ENCODE results near the gene DNA2.
A peak's percentile ranks its signal among the peaks of the same experiment; 100 is the strongest.

Gene DNA2

DNA sequence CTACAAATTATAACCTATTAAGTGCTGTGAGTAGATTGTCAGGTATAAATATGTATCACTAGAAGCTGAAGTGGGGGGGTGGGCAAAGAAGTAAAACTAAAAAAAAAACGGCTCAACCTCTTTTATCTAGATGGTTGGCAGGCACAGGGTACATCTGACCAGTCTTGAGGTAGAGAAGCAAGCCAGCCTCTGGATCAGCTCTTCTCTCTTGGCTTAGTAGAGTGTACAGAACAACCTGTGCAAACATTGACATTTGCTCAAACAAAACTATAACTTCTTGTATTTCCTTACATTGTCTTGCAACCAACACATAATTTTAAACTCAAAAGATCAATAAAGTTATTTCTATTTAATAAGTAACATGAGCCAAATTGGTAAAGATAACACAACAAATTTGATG lies 25.6 kb downstream of the DNA2 start:
- no peak for DNase-seq

DNA sequence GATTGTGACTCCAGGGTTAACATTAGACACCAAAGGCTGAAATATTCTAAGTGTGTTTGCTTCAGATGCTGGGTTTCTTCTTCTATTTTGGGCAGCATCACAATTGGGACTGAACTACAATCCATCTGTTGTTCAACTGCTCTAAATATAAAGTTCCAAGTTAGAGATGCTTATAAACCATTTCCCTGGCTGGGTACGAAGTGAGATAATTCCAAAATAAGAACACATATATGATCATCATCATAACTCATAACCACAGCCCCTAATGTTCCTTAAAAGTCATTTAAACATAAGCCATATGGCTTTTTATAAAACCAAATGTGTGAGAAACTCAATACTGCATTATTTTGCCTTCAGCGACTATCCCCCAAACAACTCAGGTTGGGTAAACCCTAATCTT lies 28.8 kb downstream of the DNA2 start:
- DNase-seq = no peak

DNA sequence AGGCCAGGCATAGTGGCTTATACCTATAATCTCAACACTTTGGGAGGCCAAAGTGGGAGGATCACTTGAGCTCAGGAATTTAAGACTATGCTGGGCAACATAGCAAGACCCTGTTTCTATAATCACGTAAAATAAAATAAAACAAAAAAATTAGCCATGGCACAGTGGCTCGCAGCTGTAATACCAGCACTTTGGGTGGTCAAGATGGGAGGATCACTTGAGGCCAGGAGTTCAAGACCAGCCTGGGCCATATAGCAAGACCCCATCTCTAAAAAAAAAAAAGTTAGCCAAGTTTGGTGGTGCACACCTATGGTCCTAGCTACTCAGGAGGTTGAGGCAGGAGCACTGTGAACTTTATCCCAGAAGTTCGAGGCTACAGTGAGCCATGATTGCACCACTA lies 30.9 kb downstream of the DNA2 start:
- no peak for DNase-seq

GRCh38 chr10:68435803-68436202 lies 36.0 kb downstream of the DNA2 start:
- no peak for DNase-seq

DNA sequence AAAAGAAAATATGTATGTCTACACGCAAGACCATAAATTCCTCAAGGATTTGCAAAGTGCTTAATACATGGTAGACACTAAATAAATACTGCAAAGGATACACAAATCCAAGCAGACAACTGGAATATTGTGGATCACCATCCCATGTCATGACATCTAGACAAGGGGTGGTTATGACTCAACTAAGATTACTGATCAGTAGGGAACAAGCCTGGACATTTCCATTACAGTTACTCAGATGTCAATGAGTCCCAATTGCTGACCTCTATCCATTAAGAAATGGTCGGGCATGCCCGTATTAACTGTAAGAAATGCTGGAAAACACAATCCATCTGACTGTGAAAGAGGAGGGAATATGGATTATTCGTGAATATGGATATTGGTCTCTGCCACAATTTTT lies 37.1 kb downstream of the DNA2 start:
- no peak for DNase-seq

DNA sequence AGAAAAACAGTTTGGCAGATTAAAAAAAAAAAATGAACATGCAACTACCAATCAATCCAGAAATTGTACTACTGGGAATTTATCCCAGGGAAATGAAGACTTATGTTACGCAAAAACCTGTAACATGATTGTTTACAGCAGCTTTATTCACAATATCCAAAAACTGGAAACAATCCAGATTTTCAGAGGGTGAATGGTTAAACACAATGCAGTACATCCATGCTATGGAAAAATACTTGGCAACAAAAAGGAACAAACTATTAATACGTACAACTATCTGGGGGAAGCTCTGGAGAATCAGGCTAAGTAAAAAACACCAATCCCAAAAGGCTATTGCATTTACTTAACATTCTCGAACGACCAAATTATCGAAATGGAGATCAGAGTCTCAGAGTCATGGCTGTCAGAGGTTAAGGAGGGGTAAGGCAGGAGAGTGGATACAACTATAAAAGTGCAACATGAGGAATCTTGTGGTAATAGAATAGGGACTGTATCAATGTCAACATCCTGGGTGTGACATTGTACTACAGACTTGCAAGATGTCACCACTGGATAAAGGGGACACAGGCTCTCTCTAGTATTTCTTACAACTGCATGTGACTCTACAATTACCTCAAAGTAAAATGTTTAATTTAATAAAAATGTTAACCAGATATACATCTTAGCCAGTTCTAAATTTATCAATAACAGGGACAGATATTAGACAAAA lies 43.2 kb downstream of the DNA2 start:
- DNase-seq = no peak

DNA sequence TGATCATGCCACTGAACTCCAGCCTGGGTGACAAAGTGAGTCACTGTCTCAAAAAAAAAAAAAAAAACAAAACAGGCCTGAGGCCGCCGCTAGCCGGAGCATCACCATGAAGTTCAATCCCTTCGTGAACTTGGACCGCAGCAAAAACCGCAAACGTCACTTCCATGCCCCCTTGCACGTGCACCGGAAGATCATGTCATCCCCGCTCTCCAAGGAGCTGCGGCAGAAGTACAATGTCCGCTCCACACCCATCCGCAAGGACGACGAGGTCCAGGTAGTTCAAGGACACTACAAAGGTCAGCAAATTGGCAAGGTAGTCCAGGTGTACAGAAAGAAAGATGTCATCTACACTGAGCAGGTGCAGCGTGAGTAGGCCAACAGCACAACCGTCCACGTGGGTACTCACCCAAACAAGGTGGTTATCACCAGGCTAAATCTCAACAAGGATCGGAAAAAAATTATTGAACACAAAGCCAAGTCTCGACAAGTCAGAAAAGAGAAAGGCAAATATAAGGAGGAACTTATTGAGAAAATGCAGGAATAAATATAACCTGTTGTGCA lies 47.2 kb downstream of the DNA2 start:
- no peak for DNase-seq

- no peak for DNase-seq
Measured at GRCh38 chr10:68423522-68423921, 48.3 kb downstream of the DNA2 start.

GRCh38 chr10:68419376-68419775 lies 52.4 kb downstream of the DNA2 start:
- no peak for DNase-seq

DNA sequence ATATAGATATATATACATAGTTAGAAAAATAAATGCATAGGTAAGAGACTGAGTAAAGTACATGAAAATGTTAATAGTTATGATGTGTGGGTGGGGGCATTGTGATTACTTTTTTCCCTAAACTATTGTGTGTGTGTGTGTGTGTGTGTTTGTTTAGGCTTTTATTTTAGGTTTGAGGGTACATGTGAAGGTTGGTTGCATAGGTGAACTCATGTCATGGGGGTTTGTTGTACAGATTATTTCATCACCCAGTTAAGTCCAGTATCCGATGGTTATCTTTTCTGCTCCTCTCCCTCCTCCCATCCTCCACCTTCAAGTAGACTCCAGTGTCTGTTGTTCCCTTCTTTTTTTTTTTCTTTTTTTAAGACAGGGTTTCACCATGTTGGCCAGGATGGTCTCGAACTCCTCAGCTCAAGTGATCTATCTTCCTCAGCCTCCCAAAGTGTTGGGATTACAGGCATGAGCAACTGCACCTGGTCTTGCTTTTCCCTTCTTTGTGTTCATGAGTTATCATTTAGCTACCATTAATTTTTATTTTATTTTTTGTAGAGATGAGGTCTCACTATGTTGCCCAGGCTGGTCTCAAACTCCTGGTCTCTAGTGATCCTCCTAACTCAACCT lies 62.8 kb downstream of the DNA2 start:
- no peak for DNase-seq

DNA sequence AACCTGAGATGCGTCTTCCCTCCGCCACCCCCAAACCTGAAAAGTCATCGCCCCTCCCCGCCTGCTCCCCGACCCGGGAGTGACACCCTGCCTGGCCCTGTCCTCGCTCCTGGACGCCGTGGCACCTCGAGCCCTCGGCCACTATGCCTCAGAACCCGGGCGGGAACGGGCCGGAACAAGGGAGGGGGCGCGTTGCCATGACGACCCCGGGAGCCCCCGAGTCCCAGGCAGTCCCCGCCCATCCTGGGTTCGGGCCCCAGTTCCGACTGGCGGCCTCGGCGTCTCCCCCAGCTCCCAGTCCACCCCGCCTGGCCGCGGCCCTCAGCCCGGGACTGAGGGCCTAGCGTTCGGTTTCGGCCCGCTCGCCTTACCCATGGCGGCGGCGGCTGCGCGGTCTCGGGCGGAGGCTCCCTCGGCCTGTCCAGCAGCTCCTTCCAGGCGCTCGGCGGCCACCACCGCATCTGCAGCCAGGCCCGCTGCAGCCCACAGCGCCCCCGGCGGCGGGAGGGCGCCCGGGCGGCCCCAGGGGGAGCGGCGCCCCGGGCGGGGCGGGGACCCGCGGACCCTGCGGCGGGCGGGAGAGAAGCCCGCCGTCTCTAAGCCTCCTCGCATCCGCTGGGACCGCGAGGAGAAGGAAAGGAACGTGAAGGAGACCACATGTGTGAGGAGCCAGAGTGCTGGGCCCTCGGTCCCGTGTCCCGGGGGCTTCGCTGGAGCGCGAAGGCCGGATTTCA lies 64.8 kb downstream of the DNA2 start, which contains the start of gene RUFY2:
RUFY2 (minus strand) TSS at position 463 of the 734 bp plus-strand sequence; CDS start at position 375, 88 bp downstream.
- DNase-seq = peak; percentile 85

- peak; percentile 69 for DNase-seq
Measured at GRCh38 chr10:68406111-68406814, 65.5 kb downstream of the DNA2 start.

GRCh38 chr10:68403701-68404100 lies 68.1 kb downstream of the DNA2 start:
- no peak for DNase-seq

DNA sequence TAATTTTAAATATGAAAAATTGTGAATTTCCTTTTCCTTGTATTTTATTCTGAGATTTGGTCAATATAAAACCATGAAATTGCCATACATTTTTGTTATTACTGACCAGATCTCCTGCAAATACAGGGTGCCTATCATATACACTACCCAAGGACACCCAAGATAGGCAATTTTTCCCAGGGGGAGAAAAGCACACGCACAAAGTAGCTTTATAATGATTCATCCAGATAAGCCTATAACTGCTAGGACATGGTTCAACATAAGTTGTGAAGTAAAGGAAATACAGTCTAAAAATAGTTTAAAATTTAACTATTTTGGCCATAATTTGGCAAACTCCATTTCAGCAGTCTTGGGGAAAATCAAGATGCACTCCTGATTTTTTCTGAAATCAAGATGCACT lies 69.5 kb downstream of the DNA2 start:
- DNase-seq = no peak

- no peak for DNase-seq
Measured at GRCh38 chr10:68397005-68397404, 74.8 kb downstream of the DNA2 start.

DNA sequence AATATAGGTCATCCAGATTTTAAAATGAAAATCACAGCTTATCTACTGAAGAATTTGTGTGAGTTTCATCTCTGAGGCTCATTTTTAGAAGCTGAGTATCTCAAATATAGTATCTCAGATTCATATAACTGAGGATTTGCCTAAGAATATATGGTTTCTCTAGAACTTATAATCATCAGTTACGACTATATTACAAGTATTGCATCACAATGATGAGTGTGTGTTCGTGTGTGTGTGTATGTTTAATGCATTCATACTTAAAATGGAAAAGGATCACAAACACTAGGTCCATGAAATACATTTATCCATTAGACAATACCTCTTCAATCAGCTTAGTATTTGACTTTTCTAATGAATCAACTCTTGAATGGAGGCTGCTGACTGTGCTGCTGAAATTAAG lies 86.0 kb downstream of the DNA2 start:
- no peak for DNase-seq

GRCh38 chr10:68371604-68372003 lies 100.2 kb downstream of the DNA2 start:
- no peak for DNase-seq

DNA sequence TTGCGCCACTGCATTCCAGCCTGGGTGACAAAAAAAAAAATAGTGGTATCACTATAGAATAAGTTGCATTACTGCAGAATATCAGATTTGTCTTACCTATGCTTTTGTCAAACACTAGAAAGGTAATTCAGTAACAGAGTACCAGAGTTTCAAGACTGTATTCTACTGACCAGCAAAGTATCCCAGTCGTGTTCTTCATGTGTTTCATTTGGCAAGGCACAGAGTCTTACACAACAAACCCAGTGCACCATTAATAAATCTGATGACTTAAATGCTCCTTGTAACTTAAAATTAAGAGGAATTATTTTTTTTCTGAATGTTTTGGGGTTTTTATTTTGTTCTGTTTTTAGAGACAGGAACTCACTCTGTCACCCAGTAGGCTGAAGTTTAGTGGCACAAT lies 104.7 kb downstream of the DNA2 start:
- no peak for DNase-seq

GRCh38 chr10:68366600-68366999 lies 105.2 kb downstream of the DNA2 start:
- DNase-seq = no peak

DNA sequence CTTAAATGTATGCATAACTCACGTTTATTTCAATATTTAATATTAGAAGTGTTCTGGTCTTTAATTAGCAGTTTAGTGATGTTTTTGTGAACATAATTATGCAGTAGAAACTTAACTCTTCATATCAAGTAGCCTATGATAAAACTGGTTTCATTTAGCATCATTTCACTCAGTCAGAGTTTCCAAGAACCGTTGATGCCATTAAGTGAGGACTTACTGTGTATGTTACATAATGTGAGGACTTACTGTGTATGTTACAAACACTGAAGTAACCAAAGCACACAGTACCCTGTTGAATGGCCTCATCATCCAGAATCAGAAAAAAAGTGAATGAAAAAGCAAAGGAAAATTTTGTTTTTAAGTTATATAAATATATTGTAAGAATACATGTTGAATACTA lies 106.2 kb downstream of the DNA2 start:
- DNase-seq = no peak

DNA sequence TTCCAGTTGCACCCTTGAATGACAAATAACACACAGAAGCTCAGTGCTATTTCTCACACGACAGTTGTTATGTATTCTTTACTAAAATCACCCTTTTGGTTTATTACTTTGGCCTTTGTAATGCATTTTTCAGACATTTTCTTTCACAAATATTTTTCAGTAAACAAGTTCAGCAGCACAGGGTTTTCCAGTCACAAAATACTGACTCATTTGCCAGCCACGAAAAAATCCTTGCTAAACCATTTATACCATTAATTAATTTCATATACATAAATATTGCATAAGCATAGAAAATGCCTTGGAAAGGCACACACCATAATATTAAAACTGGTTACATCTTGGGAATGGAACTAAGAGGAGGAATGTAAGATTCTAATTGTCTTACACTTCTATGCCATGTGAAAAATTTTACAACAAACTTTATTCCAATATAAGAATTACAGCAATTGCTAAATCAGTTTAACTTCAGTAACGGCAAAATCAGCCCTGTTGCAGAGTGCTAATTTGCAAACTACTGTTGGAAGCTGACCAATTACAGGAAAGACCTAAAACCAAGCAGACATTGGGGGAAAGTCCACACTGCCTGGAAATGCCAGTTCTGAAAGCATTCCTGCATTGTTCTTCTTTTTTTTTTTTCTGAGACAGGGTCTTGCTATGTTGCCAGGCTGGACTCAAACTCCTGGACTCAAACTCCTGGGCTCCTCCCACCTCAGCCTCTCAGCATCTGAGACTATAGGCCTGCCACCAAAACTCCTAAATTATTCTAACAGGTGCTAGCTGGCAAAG lies 107.5 kb downstream of the DNA2 start:
- DNase-seq = no peak
